HEK293 (cell line): Measurements from ENCODE around the gene CNP.

Experiments
- CTCF ChIP-seq: fragments of 450-650 bp; formaldehyde crosslinking; IDR thresholded peaks from 2 replicates; pipeline ENCODE4 v1.5.1; 2016; ENCODE audit warnings: missing biosample characterization, missing genetic modification characterization
- ELK4 ChIP-seq: IDR thresholded peaks from 2 replicates; pipeline ENCODE4 v1.6.1; 2011; ENCODE audit warnings: mild to moderate bottlenecking, low read depth, low read length, borderline replicate concordance
- IKZF3 ChIP-seq: fragments of 450-650 bp; IDR thresholded peaks from 2 replicates; pipeline ENCODE4 v1.5.0; 2018; ENCODE audit warnings: missing biosample characterization, mild to moderate bottlenecking, missing genetic modification characterization, moderate library complexity
- SP2 ChIP-seq: fragments of 450-650 bp; formaldehyde crosslinking; IDR thresholded peaks from 2 replicates; pipeline ENCODE4 v1.5.1; 2016; ENCODE audit warnings: missing biosample characterization, missing genetic modification characterization
- ZFP3 ChIP-seq: fragments of 450-650 bp; formaldehyde crosslinking; IDR thresholded peaks from 2 replicates; pipeline ENCODE4 v1.5.1; 2016; ENCODE audit warnings: low read depth, missing biosample characterization, missing genetic modification characterization
- ZNF18 ChIP-seq: fragments of 450-650 bp; formaldehyde crosslinking; IDR thresholded peaks from 2 replicates; pipeline ENCODE4 v1.5.1; 2016; ENCODE audit warnings: missing biosample characterization, missing genetic modification characterization
- ZNF350 ChIP-seq: fragments of 450-650 bp; formaldehyde crosslinking; IDR thresholded peaks from 2 replicates; pipeline ENCODE4 v1.5.0; 2017; ENCODE audit warnings: missing biosample characterization, mild to moderate bottlenecking, missing genetic modification characterization
- ZNF354C ChIP-seq: fragments of 450-650 bp; formaldehyde crosslinking; IDR thresholded peaks from 2 replicates; pipeline ENCODE4 v1.5.1; 2016; ENCODE audit warnings: missing biosample characterization, missing genetic modification characterization, low read depth, borderline replicate concordance
- ZNF433 ChIP-seq: fragments of 450-650 bp; formaldehyde crosslinking; IDR thresholded peaks from 2 replicates; pipeline ENCODE4 v1.5.1; 2016; ENCODE audit warnings: missing biosample characterization, missing genetic modification characterization, low read depth
- ZNF510 ChIP-seq: fragments of 450-650 bp; formaldehyde crosslinking; IDR thresholded peaks from 2 replicates; pipeline ENCODE4 v1.5.1; 2018; ENCODE audit warnings: mild to moderate bottlenecking, missing genetic modification characterization, missing biosample characterization; ENCODE audit not compliant: insufficient replicate concordance
- ZNF530 ChIP-seq: fragments of 450-650 bp; formaldehyde crosslinking; IDR thresholded peaks from 2 replicates; pipeline ENCODE4 v1.5.1; 2016; ENCODE audit warnings: low read depth, missing biosample characterization, missing genetic modification characterization
- ZNF670 ChIP-seq: fragments of 450-650 bp; formaldehyde crosslinking; IDR thresholded peaks from 2 replicates; pipeline ENCODE4 v1.5.1; 2016; ENCODE audit warnings: missing biosample characterization, missing genetic modification characterization, low read depth
- TF ChIP-seq, protein P1 (sequence below): fragments of 450-650 bp; formaldehyde crosslinking; IDR thresholded peaks from 2 replicates; pipeline ENCODE4 v1.5.1; 2016; ENCODE audit warnings: missing biosample characterization, missing genetic modification characterization, low read depth

GRCh38 chr17:41970901-41971331, 4.3 kb downstream of the CNP start:
- no peak for TF ChIP-seq ZNF433 (tag by site-specific recombination)
- TF ChIP-seq, protein P1, sequence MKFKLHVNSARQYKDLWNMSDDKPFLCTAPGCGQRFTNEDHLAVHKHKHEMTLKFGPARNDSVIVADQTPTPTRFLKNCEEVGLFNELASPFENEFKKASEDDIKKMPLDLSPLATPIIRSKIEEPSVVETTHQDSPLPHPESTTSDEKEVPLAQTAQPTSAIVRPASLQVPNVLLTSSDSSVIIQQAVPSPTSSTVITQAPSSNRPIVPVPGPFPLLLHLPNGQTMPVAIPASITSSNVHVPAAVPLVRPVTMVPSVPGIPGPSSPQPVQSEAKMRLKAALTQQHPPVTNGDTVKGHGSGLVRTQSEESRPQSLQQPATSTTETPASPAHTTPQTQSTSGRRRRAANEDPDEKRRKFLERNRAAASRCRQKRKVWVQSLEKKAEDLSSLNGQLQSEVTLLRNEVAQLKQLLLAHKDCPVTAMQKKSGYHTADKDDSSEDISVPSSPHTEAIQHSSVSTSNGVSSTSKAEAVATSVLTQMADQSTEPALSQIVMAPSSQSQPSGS (tag by site-specific recombination), result no peak
- TF ChIP-seq CTCF, result no peak
- no peak for TF ChIP-seq ZNF510 (tag by site-specific recombination)
- no peak for TF ChIP-seq ZNF18 (tag by site-specific recombination)
- no peak for TF ChIP-seq ZFP3 (tag by site-specific recombination)
- TF ChIP-seq SP2 (tag by site-specific recombination), result no peak
- TF ChIP-seq ZNF530, result no peak
- no peak for TF ChIP-seq IKZF3 (tag by site-specific recombination)
- TF ChIP-seq ZNF670, result no peak
- TF ChIP-seq ZNF350 (tag by site-specific recombination), result no peak
- no peak for TF ChIP-seq ZNF354C (tag by site-specific recombination)
- no peak for TF ChIP-seq ELK4
